Right hindlimb (tissue), 1 donor: ENCODE data around the gene MOB3A.
"Not testable (repeated sequence)": the region's sequence is repeated elsewhere in the genome, so short reads cannot be mapped to it uniquely, and the experiment has no call there.

Experiments
- DNase-seq: peaks from one replicate; pipeline ENCODE4 v3.0.0-alpha.2; 2018

MOB3A gene

GRCh38 chr19:2042485-2043250 is 53.5 kb downstream of the MOB3A start:
- no peak for DNase-seq

- peak; percentile 97 for DNase-seq
These were observed 54.2 kb downstream of the MOB3A start for GRCh38 chr19:2041683-2042484.

- DNase-seq, result no peak
These were observed 54.8 kb downstream of the MOB3A start for GRCh38 chr19:2041433-2041682.

DNA sequence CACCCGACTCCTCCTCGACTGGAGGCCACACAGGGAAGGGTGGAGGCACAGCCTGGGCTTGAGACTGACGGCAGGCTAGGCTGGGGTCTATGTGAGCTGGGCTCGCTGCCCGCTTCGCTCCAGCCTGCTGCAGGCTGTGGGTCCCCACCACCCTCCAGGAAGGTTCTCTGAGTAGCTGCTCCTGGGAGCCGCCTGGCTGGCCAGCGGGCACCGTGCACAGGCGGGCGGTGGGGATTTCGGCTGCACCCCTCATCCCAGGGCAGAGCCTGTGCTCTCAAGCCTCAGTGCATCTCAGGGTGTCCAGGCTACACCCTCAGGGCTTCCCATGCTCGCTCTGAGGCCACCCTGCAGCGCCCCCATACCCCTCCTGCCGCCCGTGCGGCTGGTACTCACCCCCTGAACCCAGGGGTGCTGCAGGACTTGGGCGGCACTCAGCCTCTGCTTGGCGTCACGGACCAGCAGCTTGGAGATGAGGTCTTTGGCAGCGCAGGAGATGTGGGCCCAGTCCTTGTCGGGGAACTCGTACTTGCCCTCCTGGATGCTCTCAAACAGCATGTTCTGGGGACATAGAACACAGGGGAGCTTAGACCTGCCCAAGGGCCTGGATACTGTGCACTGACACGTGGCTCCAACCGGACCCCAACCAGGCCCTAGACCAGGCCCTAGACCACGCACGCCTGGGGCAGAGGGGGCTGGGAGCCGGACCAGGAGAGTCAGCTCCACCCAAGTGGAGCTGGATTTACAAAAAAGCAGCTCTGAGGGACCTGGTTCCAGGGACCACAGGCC is 55.3 kb downstream of the MOB3A start:
- DNase-seq, result no peak

DNA sequence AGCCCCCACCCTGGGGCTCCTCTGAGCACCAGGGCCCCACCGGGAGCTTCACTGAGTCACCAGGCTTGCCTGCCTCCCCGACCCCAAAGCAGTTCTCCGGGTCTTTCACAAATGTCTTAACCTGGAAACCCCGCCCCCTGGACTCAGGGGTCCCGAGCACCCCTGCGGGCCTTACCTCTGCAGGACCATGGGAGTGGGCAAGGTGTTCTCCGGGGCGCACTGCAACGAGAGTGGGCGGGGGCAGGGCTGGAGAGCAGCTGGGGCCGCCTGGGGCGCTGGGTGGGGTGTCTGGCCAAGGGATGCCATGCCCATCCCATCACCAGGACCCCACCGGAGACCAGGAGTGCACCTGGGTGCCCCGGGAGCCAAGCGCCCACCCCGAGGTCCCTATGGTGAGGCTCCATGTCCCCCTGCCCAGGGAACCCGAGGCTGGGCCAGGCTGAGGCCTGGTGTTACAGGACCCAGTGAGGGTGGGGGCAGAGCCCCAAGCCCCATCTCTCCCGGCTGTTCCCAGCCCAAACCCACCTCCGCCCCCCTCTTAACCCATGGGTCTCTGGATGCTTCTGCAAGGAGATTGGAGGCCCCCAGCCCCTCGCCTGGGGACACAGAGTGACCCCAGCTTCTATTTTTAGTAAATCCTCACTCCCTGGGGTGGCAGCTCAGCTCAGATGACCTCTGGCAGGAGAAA is 56.0 kb downstream of the MOB3A start:
- no peak for DNase-seq

DNA sequence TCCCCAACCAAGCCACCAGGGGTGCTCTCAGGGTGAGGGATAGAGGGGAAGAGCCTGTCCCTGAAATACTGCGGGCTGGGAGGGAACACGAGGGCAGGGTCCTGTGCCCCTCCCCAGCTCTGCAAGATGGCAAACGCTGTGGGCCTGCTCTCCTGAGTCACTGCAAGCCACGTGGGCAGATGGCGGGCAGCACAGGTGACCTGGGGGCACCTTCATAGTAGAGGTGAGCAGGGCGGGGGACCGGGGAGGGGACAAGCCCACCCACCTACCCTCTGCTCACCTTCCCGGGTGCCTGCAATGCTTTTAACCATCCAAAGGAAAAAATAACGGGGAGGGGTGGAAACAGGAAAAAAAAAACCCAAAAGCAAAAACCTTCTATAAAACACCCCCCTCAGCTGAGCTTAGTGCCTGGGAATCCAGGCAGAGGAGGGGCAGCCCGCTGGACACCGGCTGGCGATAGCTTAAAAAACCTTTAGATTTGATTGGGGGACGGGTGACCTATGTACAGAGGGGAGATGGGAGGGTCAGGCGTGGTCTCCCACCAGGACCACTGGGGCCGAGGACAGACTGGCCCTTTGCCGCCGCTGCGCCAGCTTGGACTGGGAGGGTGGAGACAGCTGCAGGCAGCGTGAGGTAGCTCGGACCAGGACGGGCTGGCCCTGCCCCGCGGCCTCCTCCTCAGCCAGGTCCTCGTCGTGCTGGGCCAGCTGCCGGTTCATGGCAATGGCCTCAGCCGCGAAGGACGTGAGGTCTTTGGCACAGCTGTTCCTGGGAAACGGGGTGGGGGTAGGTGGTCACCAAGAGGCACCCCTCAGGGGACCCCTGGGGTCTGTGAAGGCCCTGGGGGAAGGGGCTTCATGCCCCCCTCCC is 56.8 kb downstream of the MOB3A start:
- DNase-seq, result no peak

- no peak for DNase-seq
These were observed 57.6 kb downstream of the MOB3A start for GRCh38 chr19:2038284-2039088.

GRCh38 chr19:2037651-2038255 is 58.4 kb downstream of the MOB3A start:
- DNase-seq, result no peak

GRCh38 chr19:2036424-2036823 is 59.7 kb downstream of the MOB3A start:
- DNase-seq, result no peak

DNA sequence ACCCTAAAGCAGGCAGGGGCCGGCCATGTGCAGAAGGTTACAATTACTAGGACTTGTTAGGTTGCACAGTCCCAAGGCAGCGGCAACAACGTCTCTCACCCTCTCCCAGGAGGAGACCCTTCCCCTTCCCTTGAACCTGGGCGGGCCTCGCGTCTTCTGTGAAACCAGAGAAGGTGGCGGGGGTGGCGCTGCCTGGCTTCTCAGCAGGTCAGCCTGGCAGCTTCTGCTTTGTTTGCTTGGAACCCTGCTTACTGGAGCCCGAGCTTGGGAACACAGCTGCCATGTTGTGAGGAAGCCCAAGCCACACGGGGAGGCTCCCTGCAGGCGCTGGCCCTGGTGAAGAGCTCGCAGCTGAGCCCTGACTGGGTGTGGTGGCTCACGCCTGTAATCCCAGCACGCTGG is 60.5 kb downstream of the MOB3A start:
- DNase-seq, result no peak

GRCh38 chr19:2034729-2035589 is 61.2 kb downstream of the MOB3A start:
- DNase-seq, result no peak

- not testable (repeated sequence) for DNase-seq
These were observed 61.9 kb downstream of the MOB3A start for GRCh38 chr19:2034253-2034652.

GRCh38 chr19:2033825-2034159 is 62.3 kb downstream of the MOB3A start:
- no peak for DNase-seq

DNA sequence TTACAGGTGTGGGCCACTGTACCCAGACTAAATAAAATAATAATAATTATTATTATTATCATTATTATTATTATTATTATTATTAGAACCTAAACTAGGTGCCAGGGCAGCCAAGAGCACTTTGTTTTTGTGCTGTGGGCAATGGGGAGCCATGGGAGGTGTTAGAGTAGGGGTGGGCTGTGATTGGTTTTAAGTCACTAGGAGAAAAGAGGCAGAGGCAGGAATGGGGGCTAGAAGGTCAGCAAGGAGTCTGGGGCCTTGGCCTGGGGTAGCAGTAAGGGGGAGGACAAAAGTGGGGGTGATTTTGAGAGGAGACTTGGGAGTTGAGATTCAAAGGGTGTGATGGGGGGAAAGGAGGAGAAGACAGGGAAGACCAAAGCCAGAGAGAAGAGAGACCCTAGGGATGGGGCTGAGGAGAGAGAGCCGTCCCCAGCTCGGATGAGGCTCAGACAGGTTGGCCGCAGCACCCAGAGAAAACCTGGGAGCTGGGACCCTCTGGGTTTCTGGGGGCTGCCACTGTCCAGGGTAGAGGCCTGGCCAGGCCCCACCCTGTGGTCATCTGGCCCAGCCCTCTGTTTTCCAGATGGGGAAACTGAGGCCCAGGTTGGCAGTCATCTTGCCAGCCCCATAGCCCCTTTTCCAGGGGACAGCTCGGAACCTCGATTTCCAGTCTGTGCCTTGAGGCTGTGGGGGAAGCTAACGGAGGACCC is 62.9 kb downstream of the MOB3A start:
- DNase-seq, result no peak

DNA sequence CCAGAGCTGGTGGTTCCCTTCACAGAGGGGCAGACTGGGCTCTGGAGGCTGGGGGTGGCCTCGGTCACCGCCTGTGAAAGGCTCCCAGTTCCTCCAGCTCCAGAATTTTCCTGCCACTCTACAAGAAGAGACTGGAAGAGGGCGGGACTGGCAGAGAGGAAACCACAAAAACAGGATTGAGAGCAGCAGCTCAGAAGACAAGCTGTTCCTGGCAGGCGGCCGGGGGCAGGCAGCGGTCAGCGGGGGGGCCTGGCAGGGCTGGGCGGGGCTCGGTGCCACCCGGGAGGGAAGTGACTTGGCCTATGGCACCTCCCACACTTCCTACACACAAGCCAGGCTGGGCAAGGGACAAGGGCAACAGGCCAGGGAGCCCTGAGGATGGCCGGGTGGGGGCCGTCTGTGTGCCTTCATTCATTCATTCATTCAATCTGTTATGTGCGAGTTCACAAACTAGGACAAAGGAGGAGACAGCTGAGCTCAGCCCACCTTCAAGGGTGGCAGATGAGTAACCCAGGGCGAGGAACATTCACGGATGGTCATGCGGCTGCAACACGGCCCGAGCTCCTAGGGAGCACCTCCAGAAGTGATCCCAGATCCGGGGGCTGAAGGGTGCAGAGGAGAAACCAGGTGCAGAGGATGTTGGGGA is 63.7 kb downstream of the MOB3A start:
- peak; percentile 95 for DNase-seq

GRCh38 chr19:2027361-2027760 is 68.8 kb downstream of the MOB3A start:
- DNase-seq, result no peak

- DNase-seq, result no peak
These were observed 69.4 kb downstream of the MOB3A start for GRCh38 chr19:2026770-2027169.

- DNase-seq, result no peak
These were observed 73.8 kb downstream of the MOB3A start for GRCh38 chr19:2022289-2022688.
